PC-9 (cell line): ENCODE measurements around the gene LINC00237.

Experiments
- CTCF ChIP-seq: fragments of 200-600 bp; sonication (generic); conservative IDR thresholded peaks from 2 replicates; pipeline ENCODE4 v1.6.1; 2017; ENCODE audit warnings: mixed run types, antibody characterized with exemption, mild to moderate bottlenecking, moderate library complexity
- EZH2 ChIP-seq: fragments of 200-600 bp; sonication (generic); IDR thresholded peaks from 2 replicates; pipeline ENCODE4 v1.8.0; 2017; ENCODE audit warnings: antibody characterized with exemption, low read depth

DNA sequence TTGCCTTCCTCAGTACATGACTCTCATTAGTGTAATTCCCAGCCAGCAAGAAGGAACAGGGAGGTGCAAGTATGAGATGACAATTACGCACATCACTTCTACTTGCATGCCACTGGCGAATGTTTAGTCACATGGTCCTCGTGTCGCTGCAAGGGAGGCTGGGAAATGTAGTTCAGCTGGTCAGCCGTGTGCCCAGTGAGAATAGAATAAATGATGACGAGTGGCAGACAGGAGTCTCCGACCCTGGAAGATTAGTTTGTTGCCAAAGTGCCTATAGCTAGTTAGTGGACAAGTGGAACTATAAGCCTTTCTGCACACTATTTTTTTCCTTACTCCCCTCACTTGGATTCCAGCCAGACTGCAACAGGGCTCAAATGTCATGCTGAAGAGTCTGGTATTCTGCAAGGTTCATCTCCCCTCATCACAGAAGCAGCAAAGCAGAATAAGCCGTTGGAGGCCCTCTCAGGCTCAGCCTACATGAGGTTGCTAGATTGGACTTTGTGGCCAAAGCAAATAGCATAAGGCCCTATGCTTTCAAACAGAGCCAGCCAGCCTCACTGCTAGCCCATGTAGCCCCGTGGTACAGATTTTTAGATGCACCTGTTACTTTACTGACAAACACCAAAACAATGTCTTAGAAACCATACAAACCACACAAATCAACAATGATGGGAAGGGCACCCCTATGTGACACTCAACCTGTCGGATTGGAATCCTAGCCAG, 9.7 kb downstream of the LINC00237 start:
- no peak for TF ChIP-seq EZH2
- TF ChIP-seq CTCF, result no peak
